IPS-NIHi7 (cell line): ENCODE data around the gene COL4A1.

Experiments used
- DNase-seq: peaks from one replicate; pipeline ENCODE4 v3.0.0; 2012; ENCODE audit warnings: mixed read lengths; ENCODE audit errors: extremely low spot score

COL4A1 gene

DNA sequence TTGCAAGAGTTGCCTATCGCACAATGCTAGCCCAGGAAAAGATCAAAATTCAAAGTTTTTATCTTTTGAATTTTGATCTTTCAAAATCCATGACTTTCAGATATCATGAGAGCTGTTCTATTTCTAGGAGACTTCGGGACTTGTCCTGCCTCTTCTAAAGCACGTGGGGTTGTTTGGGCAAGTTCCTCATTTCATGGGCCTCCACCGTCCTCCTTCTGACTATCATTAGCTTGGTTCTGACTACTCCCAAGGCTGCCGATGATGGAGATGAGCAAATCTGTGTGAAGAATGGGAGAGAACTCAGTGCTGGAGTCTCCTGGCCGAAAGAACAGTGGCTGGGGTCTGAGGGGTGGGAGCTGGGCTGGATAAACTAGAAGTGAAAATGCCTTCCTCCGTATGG lies 86.5 kb downstream of the COL4A1 start:
- no peak for DNase-seq

DNA sequence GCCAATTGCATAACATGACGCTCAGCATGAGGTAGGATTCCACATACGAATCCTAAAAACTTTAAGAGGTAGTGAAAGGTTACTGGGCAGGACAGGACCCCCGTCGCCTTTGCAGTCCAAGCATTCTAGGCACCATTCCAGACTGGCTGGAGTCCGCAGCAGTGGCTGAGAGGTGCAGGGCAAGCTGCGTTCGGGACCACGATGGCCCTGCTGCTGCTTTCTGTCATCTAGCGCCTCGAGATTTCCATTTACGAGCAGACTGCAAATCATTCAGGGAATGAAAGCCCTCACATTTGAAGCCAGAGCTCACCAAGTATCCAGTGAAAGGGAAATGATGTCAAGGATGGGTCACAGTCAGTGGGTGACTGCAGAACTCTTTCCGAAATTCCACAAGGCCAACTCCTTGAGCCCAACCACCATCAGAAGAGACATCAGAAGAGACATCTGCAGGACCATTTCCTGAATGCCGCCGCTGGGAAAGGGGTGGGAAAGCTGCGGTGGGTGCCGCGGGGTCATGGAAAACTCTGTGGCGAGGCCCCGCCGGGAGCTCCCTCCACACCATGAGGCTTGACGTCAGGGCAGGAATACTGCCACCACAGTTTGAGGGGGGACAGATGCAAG lies 88.3 kb downstream of the COL4A1 start:
- no peak for DNase-seq

DNA sequence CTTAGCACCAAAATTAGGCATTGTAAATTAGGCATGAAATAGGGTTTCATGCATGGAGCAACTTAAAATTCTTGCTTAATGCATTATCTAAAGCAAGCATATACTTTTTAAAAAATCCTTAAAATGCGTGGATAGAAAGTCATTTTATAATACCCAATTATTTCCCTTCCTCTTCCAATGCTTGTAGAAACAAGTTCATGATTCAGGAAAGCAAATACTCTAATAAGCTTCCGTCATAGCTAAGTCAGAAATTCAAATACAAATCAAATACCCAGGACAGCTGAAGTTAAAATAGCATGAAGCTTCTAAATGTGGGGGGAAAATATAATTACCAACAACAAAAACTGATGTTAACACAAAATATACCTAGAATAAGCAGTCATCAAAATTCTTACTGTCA lies 89.1 kb downstream of the COL4A1 start:
- DNase-seq: no peak

DNA sequence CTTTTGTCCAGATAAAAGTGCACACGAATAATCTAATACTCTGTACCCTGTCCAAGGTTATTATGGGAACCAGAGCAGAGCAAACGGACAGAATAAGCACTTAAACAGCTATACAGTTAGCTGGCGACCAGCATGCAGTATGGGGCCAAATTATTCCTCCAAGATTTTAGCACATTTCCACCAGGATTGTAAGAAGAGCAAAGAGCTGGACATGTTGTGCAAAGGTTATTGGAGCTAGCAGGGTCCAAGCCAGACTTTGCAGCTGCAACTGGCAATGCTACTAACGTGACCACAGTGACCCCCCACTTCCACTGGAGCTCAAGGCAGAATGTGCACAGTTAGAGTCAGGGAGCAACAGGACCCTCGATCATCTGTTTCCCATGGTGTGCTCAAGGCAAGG lies 89.9 kb downstream of the COL4A1 start:
- no peak for DNase-seq

DNA sequence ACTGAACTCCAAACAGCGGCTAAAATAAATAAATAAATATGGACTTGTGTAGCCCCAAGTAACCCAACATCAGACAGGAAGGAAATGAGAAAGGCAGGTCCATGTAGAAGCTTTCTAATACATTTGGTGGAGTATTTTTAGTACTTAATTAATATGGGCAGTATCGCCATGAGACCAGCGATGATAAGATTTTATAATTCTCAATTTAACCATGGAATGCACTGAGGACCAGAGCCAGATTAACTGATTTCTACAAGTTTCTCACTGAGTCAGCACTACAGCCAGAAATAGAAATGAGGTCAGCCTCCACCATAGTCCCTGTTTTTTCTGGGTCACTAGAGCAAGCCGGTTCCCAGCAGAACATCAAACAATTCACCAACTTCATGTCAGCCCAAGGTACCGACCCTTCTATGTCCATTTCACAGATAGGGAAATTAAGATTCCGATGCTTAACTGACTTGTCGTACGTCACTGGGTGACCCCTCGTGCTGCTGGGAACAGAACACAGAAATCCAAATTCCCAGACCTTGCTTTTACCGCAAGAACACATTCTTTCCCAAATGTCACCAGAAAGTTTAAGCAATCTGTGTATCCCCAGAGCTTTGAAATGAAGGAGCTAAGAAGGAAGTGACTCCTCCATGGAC lies 90.4 kb downstream of the COL4A1 start:
- no peak for DNase-seq

DNA sequence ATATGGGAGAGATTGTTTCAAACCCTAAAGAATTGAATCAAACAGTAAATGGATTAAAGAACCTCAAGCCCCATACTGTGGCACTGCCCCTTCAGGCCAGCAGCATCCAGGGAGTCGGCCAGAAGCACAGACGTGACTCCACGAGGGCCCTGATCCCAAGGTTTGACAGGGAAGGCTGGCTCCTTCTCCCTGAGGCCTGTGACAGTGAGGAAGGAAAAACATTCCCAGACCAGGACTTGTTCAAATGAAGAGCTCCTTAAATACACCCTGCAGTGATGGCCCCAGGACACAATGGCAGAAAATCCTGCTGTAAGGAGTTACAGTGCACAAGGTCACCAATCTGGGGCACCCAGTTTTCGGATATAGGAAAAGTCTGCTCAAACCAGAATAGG lies 91.0 kb downstream of the COL4A1 start:
- DNase-seq: no peak

DNA sequence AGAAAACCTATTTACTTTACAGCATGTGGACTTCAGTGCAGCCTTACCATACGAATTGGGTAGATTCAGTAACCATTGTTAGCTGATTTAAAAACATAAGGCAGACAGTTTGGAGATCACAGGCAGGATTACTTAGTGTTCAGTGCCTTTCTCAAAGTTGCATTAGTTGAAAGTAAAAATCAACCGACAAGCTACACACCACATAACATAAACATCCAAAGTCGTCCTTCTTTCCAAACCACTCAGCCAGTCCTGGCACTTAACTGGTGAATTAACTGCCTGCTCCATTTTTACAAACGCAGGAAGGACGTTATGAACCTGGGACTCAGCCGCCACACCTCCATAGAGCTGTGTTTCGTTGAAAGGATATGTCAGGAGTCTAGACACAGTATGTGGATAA lies 91.4 kb downstream of the COL4A1 start:
- no peak for DNase-seq

DNA sequence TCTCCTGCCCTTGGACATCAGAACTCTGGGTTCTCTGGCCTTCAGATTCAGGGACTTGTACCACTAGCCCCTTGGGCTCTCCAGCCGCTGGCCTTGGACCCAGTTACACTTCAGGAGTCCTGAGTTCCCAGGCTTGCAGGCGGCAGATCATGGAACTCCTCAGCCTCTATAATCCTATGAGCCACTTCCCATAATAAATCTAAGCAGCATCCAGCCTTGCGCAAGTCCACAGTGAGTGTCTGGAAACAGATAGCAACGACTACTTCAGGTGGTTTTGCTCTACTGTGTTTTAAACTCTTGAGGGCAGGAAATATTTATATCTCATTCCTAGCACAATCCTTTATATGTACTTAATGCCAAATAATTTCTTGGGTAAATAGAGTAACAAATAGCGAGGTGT lies 92.3 kb downstream of the COL4A1 start:
- no peak for DNase-seq

DNA sequence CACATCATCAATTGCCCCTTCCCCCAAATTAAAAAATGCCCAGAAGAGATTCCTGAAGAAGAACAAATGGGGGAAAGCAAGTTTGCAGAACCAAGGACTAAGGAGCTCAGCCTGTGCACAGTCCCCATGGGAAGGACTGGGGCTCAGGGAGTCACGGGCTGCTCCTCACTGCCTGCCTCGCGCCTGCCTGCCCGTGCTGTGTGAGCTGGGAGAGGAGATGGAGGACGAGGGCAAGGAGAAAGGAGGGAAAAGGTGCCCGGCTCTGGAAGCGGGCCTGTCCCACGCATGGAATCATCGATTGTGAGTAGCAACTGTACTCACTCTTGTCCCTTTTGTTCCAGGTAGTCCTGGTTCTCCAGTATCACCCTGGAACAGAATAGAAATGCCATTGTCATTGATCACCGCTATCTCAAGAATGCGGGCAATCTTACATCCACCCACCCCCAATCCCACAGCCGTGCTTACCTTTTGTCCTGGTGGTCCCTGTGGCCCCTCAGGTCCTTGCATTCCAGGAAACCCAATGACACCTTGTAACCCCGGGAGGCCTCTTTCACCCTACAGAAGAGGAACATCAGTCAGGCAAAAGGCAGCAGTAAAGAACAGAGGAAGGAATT lies 93.4 kb downstream of the COL4A1 start:
- no peak for DNase-seq

DNA sequence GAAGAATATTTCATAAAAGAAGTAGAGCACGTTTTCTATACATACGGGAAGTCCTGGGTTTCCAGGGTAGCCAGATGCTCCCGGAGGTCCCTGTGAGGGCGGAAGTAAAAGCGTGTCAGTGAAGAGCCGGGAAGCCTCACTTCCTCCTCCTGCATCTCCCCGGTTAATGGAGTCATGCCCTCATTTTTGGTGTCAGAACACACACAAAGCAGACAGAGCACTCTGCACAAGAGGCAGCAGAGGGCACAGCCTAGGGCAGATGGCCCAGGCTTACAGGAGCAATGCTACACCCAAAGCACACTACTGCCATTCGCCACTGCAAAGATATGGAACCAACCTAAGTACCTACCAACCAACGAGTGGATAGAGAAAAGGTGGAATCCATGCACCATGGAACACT lies 94.4 kb downstream of the COL4A1 start:
- no peak for DNase-seq

DNA sequence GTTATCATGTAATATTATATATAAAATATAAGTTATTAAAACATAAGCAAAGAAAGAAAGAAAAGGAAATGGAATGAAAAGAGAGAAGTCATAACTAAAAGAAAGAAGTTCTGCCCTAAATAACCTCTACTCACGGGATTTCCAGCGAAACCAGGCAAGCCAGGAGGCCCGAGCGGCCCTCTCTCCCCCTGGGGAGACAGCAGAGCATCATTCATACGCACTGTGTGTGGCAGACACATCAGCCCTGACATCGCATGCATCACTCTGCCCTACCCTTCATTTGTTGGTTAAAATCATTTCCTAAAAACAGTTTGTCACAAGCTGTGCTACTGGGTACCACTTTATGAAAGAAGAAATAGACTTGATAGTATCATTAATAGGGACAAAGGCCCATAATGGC lies 95.2 kb downstream of the COL4A1 start:
- DNase-seq: no peak

DNA sequence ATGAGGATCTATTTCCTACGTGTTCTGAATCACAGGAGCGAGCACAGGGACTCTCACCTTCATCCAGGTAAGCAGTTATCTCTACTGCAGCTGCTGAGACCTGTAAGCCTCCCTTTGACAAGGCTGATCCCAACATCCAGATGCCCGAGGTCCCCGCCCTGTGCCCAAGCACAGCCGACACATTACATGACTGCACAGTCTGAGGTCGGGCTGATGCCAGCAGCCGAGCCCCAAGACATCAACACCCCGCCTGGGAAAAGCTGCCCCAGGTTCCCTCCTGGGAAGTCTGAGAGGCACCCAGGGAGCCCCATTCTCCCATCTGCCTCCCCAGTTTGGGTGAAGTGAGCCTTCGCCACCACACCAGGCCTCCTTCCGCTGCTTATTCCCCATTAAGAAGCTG lies 95.9 kb downstream of the COL4A1 start:
- DNase-seq: no peak

DNA sequence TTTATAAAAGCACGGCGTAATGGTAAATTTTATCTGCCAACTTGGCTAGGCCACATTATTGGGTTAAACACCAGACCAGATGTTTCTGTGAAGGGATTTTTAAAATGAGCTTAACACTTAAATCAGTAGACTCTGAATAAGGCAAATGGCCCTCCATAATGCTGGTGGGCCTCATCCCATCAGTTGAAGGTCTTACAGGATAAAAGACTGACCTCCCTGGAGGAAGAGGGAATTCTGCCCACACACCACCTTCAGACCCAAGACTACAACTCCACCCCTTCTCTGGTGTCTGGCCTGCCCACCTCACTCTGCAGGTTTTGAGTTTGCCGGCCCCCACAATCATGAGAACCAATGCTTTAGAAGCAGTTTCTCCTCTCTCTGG lies 96.4 kb downstream of the COL4A1 start:
- DNase-seq: no peak

DNA sequence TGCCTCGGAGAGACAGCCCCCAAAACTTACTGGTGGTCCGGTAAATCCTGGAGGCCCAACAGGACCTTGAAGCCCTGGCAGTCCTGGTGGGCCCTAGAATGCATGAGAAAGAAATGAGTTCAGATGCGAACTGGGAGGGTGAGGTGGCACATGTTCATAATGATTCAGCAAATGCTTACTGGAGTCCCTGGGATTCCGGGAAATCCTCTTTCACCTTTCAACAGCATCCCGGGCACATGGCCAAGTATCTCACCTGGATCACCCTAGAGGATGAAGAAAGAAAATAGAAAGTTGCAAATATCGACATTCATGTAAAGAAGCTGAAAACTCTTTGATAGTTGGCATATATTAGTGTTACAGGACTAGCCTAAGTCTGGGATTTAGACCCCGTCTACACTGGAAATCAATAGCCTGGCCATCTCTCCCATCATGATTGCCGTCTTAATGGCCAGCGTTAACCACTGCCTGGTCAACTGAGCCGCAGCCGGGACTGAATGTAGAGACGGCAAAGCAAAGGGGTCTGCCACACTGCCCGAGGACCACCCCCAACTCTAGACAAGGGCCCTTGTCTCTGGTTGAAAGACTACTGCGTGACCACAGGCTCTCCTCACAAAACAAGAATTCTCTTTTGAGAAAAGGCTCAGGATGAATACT lies 96.9 kb downstream of the COL4A1 start:
- no peak for DNase-seq

DNA sequence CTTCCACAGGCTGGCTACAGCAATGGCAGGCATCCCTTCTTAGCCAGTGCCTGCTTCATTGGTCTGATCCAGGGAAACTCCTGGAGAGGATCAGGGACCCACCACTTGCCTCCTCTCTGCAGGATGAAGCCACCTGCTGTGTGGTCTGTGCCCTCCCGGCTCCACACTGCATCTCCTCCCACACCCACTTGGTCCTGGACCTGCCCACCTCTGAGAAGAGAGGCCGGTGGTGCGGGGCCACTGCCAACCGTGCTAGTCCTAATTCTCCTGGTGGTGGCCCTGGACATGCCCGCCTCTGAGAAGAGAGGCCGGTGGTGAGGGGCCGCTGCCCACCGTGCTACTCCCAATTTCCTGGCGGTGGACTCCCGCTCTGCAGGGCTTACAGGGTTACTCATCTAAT lies 98.8 kb downstream of the COL4A1 start:
- no peak for DNase-seq

DNA sequence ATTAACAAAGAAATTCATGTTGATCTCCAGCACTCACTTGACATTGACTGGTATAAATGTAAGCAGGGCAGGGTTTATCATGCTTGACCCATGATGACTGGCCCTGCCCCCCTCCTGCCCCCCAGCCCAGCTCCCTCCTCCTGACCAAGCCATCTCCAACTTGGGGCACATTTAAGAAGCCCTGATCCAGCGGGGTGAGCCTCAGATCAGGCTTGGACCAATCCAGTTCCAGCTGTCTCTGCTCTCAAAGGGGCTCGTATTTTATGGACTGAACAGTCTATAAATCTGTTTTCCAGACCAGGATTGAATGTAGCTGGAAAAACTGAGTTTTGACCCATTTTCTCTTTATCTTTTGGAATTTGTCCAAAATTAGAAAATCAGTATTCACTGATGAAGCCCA lies 100.0 kb downstream of the COL4A1 start:
- no peak for DNase-seq

DNA sequence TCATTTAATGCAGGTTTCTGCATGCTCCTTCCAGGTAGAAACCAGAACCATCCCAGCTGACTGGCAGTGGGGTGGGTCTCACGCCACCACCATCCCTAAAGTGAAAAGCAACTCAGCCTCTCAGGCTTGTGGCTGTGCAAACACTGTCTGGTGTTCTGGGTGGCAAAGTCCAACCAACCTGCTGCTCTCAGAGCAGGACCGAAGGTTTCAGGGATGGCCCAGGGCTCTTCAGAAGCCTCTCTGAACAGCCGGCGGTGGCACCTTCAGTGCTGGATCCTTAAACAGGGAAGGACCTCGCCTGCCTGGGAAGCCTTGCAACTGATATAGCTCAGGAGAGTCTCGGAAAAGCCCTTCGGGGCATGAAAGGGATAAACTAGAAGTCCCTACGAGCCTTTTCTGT lies 100.8 kb downstream of the COL4A1 start:
- DNase-seq: no peak

DNA sequence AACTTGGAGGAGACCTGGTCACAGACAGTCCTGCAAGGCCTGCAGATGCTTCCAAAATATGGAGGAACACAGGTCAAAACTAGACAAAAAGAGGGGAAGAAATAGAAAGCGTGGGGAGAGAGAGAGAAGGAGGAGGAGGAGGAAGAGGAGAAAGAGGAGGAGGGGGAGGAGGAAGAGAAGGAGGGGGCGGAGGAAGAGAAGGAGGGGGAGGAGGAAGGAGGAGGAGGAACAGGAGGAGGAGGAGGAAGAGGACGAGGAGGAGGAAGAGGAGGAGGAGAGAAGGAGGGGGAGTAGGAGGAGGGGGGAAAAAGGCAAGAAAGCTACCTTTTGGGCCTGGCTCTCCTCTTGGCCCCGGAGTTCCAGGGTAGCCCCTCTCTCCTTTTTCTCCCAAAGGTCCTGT lies 105.8 kb downstream of the COL4A1 start:
- no peak for DNase-seq

DNA sequence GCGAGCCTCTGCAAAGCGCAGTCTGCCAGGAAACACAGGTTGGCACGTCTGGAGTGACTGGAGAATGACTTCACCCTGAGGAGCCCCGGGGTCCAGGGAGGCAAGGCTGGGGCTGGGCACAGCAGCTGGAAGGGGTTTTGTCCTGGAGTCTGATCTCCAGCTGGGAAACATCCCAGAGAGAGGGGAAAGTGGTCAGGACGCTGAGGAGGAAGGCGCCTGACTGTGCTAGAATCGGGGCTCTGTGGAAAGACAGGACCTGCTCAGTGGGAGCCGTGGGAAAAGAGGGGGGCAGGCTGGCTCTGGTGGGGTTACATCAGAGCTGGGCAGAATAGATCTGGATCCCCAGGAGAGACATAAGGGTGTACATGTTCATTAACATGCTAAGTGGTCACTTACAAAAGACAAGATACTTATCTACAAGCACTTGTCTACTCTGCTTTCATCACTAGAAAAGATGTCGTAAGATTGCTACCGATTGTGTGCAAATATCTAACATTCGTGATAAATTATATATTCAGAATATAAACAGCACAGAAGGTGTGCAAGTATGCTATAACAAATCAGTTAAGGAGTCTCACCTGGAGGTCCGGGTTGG lies 106.6 kb downstream of the COL4A1 start:
- DNase-seq: no peak

DNA sequence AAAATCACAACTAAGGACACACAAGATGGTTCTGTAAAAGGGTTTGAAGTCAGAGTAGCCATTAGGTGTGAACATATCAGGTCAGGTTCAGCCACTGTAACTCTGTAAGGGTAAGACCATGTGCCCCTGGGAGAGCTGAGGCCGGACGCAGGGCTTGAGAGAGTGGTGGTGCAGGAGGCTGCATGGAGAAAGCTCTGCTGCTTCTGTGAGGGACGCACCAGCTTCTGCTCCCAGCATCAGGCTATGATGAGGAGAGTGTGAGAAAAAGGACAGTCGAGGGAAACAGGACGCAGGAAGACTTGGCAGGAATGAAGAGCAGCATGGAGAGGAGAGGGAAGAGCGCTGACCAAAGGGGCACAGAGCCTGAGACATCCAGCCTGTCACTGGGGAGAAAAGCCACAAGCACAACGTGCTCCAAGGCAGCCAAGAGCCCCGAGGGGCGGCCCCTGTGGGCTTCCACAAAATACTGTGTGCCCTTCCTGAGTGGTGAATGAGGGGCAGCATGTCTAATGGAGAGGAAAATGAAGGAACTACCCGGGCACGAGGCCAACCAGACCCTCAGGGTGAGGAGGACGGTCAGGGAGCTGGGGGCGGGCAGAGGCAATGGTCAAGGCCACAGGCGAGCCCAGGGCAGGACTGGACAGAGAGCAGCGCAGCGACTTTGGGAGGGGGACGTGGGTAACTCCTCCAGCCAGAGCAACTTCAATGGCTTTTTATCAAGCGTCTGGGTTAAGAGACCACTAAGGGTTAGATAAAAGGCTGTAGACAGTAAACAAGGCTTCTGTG lies 107.7 kb downstream of the COL4A1 start:
- DNase-seq: no peak

DNA sequence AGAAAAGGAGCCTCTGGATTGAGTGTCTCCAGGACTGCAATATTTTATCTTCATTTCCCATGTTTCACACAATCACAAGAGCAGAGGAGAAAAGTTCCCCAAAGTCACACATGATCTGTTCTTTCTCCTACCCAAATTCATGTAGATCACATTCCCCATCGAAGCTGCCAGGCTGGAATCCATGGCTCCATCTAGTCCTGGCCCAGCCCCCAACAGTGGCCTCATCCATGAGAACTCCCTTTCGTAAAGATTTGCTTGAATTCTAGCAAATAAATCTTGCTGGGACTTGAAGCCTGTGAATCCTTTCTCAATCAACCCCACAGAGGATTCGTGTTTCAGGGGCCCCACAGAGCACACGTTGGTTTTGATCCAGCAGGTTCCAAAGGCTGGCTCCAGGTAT lies 109.5 kb downstream of the COL4A1 start:
- no peak for DNase-seq

DNA sequence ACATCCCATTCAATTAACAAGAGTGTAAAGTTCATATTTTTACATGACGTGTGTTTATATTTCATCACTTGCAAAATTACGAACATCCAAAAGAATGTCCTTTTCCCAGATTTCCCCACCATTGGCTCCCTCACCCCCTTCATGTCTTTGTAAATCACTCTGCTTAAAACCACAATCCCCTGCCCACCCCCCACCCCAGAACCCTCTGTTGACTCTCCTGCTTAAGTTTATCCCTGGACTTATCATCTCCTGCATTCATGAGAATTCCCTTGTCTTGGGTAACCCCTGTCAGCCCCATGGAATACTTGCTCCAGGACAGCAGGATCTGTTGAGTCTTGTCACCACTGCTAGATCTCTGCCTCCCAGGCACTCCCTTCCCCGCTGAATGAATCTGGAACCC lies 109.9 kb downstream of the COL4A1 start:
- DNase-seq: no peak
